Caco-2 (cell line): ENCODE measurements around the gene GNAS-AS1. TPM values are rescaled to one million over a fixed set of nuclear protein-coding genes. Genes with fewer than 3 reads are reported as not detected.

ENCODE experiments used
- BruUV-seq: library from RNA; stranded (reverse); fragments of 400-500 nt; replicated peaks from 2 replicates; lab custom pipeline; 2021; lab: Mats Ljungman, UMichigan
- CTCF ChIA-PET: fragments of 300-600 bp; sonication (Branson Sonifier 250); formaldehyde crosslinking; loops from one replicate; lab custom pipeline; 2022; ENCODE audit warnings: antibody characterized with exemption; lab: Charles Lee
- POLR2A ChIA-PET: fragments of 300-600 bp; sonication (Branson Sonifier 250); formaldehyde crosslinking; loops from one replicate; lab custom pipeline; 2022; ENCODE audit warnings: antibody characterized with exemption; lab: Charles Lee
- DNase-seq, 2 experiments: peaks; one replicate each; pipeline versions ENCODE4 v3.0.0 to v3.0.0-alpha.2; 2020 to 2022
- H3K27me3 ChIP-seq: replicated peaks from 2 replicates; pipeline ENCODE4 v1.6.0; 2011; ENCODE audit warnings: low read length; ENCODE audit not compliant: control insufficient read depth, insufficient read depth
- H3K36me3 ChIP-seq: 2 replicates; pipeline ENCODE4 v1.5.1; 2011; ENCODE audit warnings: low read length; ENCODE audit not compliant: control insufficient read depth, insufficient read depth
- H3K4me1 ChIP-seq: fragments of 250-450 bp; sonication (Bioruptor Pico); 2 replicates; pipeline ENCODE4 v1.5.1; 2020; ENCODE audit warnings: mild to moderate bottlenecking
- H3K4me3 ChIP-seq: 2 replicates; pipeline ENCODE4 v1.5.1; 2011; ENCODE audit warnings: low read depth, mild to moderate bottlenecking, control low read depth, low read length
- H3K9me3 ChIP-seq: fragments of 250-450 bp; sonication (Bioruptor Pico); 2 replicates; pipeline ENCODE4 v1.5.1; 2020; ENCODE audit warnings: mild to moderate bottlenecking, moderate library complexity
- H3K27ac Mint-ChIP-seq: one replicate; pipeline ENCODE4 v1.8.0; 2022; ENCODE audit warnings: mixed read lengths; ENCODE audit not compliant: unreplicated experiment
- H3K27me3 Mint-ChIP-seq: one replicate; pipeline ENCODE4 v1.8.0; 2022; ENCODE audit warnings: mixed read lengths; ENCODE audit not compliant: insufficient read depth, unreplicated experiment
- H3K36me3 Mint-ChIP-seq: one replicate; pipeline ENCODE4 v1.8.0; 2022; ENCODE audit warnings: mild to moderate bottlenecking, mixed read lengths; ENCODE audit not compliant: insufficient read depth, unreplicated experiment
- H3K4me1 Mint-ChIP-seq: one replicate; pipeline ENCODE4 v1.8.0; 2022; ENCODE audit warnings: low read depth, mixed read lengths; ENCODE audit not compliant: unreplicated experiment
- H3K4me3 Mint-ChIP-seq: one replicate; pipeline ENCODE4 v1.8.0; 2022; ENCODE audit warnings: mild to moderate bottlenecking, moderate library complexity, mixed read lengths; ENCODE audit not compliant: unreplicated experiment
- H3K9me3 Mint-ChIP-seq: one replicate; pipeline ENCODE4 v1.8.0; 2022; ENCODE audit warnings: mixed read lengths; ENCODE audit not compliant: unreplicated experiment
- intact Hi-C: fragments of 100-400 bp; cut with micrococcal nuclease; formaldehyde crosslinking; loops from one replicate; pipeline ENCODE4 v1.10.0; 2022; ENCODE audit not compliant: unreplicated experiment
- total RNA-seq: library from RNA; stranded (reverse); gene quantifications from 2 replicates; pipeline ENCODE4 v1.2.3, GENCODE V29; 2022
- TF ChIP-seq, protein P1 (sequence below), 2 experiments: fragments of 200-600 bp in 1 of 2; IDR thresholded peaks; 1 replicate in 1 of 2; 2 replicates in 1 of 2; pipeline versions ENCODE4 v1.5.1 to v1.8.0; 2011 to 2022; ENCODE audit warnings: antibody characterized with exemption in 1 of 2, control low read depth in 1 of 2, inconsistent platforms in 1 of 2, low read depth in 1 of 2, low read length in 1 of 2, mild to moderate bottlenecking in 1 of 2, moderate library complexity in 1 of 2; ENCODE audit not compliant: insufficient read depth in 1 of 2, severe bottlenecking in 1 of 2, unreplicated experiment in 1 of 2

The GNAS-AS1 gene
- total RNA-seq, 1 experiment from 2014 or later, result 5.1 TPM

DNA sequence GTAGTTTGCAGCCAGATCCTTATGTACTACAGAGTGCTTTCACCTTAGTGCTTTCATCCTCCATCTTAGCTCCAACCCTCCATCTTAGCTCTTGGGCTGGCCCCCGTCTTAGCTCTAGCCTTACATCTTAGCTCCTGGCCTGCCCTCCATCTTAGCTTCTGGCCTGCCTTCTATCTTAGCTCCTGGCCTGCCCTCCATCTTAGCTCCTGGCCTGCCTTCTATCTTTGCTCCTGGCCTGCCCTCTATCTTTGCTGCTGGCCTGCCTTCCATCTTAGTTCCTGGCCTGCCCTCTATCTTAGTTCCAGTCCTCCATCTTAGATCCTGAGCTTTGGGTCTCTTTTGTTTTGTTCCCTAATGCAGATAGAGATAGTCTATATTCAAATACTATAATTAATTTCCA lies 23.8 kb upstream of the GNAS-AS1 start:
- Mint-ChIP-seq H3K36me3 (no peaks in the 10 kb centered on the region), H3K4me3 (no peak overlapping the region), H3K27ac (no peak overlapping the region), H3K4me1 (peaks cover 6% of the 10 kb centered on the region), H3K9me3 (no peaks in the 10 kb centered on the region), H3K27me3 (peaks cover 25% of the 10 kb centered on the region)
- no peak for DNase-seq
- intact Hi-C loops, result loop anchor here (5.0 kb wide), 3 partner anchors 158 to 333 kb away; partner anchors contain the start of gene ATP5F1E
- H3K4me1 ChIP-seq, result no peaks in the 10 kb centered on the region
- no peaks in the 10 kb centered on the region for H3K36me3 ChIP-seq
- BruUV-seq, result no TSS peak
- ChIA-PET POLR2A (no interaction called here), CTCF (interaction anchor here (0.6 to 0.7 kb wide), 2 partner anchors 211 to 622 kb away, joined by 3 to 5 read pairs; no protein-coding TSS in a partner anchor)
- H3K27me3 ChIP-seq, result peaks cover 3% of the 10 kb centered on the region; the same call in 1 of the 2 replicates
- no peaks in the 10 kb centered on the region for H3K9me3 ChIP-seq
- TF ChIP-seq, protein P1, sequence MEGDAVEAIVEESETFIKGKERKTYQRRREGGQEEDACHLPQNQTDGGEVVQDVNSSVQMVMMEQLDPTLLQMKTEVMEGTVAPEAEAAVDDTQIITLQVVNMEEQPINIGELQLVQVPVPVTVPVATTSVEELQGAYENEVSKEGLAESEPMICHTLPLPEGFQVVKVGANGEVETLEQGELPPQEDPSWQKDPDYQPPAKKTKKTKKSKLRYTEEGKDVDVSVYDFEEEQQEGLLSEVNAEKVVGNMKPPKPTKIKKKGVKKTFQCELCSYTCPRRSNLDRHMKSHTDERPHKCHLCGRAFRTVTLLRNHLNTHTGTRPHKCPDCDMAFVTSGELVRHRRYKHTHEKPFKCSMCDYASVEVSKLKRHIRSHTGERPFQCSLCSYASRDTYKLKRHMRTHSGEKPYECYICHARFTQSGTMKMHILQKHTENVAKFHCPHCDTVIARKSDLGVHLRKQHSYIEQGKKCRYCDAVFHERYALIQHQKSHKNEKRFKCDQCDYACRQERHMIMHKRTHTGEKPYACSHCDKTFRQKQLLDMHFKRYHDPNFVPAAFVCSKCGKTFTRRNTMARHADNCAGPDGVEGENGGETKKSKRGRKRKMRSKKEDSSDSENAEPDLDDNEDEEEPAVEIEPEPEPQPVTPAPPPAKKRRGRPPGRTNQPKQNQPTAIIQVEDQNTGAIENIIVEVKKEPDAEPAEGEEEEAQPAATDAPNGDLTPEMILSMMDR (IDR thresholded peaks at IDR 0.05; ENCODE audit: insufficient read depth in 1 of 2, low read depth in 1 of 2, low read length in 1 of 2, severe bottlenecking in 1 of 2, unreplicated experiment in 1 of 2), result no peak
- no peak overlapping the region for H3K4me3 ChIP-seq

DNA sequence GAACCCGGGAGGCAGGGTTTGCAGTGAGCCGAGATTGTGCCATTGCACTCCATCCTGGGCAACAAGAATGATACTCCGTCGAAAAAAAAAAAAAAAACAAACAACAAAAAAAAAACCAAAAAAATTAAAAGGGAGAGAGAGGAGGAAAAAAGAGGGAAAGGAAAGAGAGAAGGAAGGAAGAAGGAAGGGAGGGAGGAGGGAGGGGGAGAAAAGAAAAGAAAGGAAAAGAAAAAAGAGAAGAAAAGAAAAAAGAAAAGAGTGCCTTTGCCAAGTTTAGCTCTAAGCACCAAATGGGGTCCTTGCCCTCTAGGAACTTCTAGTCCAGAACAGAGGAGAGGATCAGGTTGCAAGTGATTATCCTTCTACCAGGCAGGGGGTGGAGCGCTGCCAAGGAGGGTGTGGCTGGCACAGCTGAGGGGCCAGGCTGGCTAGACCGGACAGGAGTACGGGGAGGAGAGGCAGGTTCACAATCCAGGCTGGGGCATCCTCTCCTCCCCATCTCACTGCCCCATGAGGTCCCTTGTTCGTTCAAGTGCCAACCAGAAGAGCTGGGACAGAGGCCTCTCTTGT lies 20.9 kb upstream of the GNAS-AS1 start:
- no peaks in the 10 kb centered on the region for H3K9me3 ChIP-seq
- no peaks in the 10 kb centered on the region for H3K27me3 ChIP-seq
- POLR2A ChIA-PET, result interaction anchor here (0.7 kb wide), 1 partner anchor 238 kb away, joined by 6 read pairs; no protein-coding TSS in a partner anchor
- no TSS peak for BruUV-seq
- intact Hi-C loops, result loop anchor here (5.0 kb wide), 3 partner anchors 161 to 336 kb away; partner anchors contain the start of gene ATP5F1E
- Mint-ChIP-seq H3K9me3 (no peaks in the 10 kb centered on the region), H3K4me1 (peaks cover 6% of the 10 kb centered on the region), H3K27me3 (peaks cover 17% of the 10 kb centered on the region), H3K27ac (no peak overlapping the region), H3K4me3 (no peak overlapping the region), H3K36me3 (no peaks in the 10 kb centered on the region)
- no peak overlapping the region for H3K4me3 ChIP-seq
- no peaks in the 10 kb centered on the region for H3K4me1 ChIP-seq
- H3K36me3 ChIP-seq, result no peaks in the 10 kb centered on the region
- CTCF ChIA-PET, result interaction anchor here (0.6 to 1.7 kb wide), 4 partner anchors 216 to 586 kb away, joined by 3 to 13 read pairs (median 5); no protein-coding TSS in a partner anchor
- no peak for DNase-seq
- TF ChIP-seq, protein P1 (IDR thresholded peaks at IDR 0.05; ENCODE audit: insufficient read depth in 1 of 2, low read depth in 1 of 2, low read length in 1 of 2, severe bottlenecking in 1 of 2, unreplicated experiment in 1 of 2), result no peak

DNA sequence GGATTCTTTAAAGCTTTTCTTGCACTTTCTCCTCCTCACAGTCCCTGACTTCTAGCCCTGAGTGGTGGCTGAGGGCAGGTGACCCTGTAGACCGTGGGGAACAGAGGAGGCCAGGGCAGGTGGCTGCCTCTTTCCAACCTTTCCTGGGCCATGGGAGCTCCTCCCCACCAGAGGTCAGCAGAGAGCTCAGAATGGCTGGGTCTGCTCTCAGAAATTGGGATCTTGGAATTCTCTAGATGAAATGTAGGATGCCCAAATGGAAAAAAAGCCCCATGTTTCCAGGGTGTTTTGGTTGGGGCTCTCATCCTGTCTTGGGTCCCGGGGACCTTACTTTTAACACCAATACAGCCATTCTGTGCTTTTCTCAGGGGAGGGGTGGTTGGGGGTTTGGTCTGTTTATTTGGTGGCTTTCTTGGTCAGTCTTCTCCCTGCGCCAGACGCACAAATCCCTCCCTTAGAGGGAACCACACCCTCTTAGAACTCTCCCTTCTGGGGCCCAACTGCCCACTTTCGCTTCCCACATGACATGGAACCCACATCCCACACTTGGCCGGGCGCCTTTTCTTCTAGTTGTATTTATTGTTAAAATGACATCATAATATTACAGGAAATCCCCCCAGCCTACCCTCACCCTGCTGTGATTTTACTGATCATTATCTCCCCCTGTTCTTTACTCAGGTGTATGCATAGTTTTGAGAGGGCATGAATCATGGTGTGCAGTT lies 19.8 kb upstream of the GNAS-AS1 start:
- TF ChIP-seq, protein P1 (IDR thresholded peaks at IDR 0.05; ENCODE audit: insufficient read depth in 1 of 2, low read depth in 1 of 2, low read length in 1 of 2, severe bottlenecking in 1 of 2, unreplicated experiment in 1 of 2), result peak; percentile 98 to 100
- Mint-ChIP-seq H3K4me3 (no peak overlapping the region), H3K27me3 (peaks cover 17% of the 10 kb centered on the region), H3K27ac (no peak overlapping the region), H3K4me1 (peaks cover 6% of the 10 kb centered on the region), H3K36me3 (no peaks in the 10 kb centered on the region), H3K9me3 (no peaks in the 10 kb centered on the region)
- CTCF ChIA-PET, result interaction anchor here (0.6 to 1.7 kb wide), 37 partner anchors 14 to 1160 kb away, joined by 3 to 29 read pairs (median 4); partner anchors contain the start of genes ATP5F1E, GNAS, NELFCD and PMEPA1
- Histone ChIP-seq H3K9me3 (no peaks in the 10 kb centered on the region), H3K4me1 (no peaks in the 10 kb centered on the region), H3K4me3 (no peak overlapping the region), H3K36me3 (no peaks in the 10 kb centered on the region), H3K27me3 (no peaks in the 10 kb centered on the region)
- POLR2A ChIA-PET, result interaction anchor here (1.0 kb wide), 1 partner anchor 162 kb away, joined by 10 read pairs; the partner anchor contains the start of gene ATP5F1E
- BruUV-seq, result no TSS peak
- intact Hi-C loops, result loop anchor here (1.0 to 5.0 kb wide), 5 partner anchors 162 to 585 kb away; partner anchors contain the start of gene ATP5F1E
- DNase-seq, result peak; percentile 83 to 93
